AG04450 (cell line): Measurements from ENCODE around the gene LCN2. TPM values are rescaled to one million over a fixed set of nuclear protein-coding genes. Genes with fewer than 3 reads are reported as not detected.
"Not testable (repeated sequence)": the region's sequence is repeated elsewhere in the genome, so short reads cannot be mapped to it uniquely, and the experiment has no call there.

Experiments used
- CTCF ChIA-PET: fragments of 300-600, 350-600 bp; formaldehyde crosslinking; extraction: SDS; loops from one replicate; lab custom pipeline; 2022; ENCODE audit warnings: antibody characterized with exemption, inconsistent platforms; lab: Charles Lee
- POLR2A ChIA-PET: fragments of 350-600 bp; formaldehyde crosslinking; extraction: SDS; loops from one replicate; lab custom pipeline; 2021; ENCODE audit warnings: antibody characterized with exemption, inconsistent platforms; lab: Yijun Ruan, JAX
- DNase-seq: peaks from one replicate; pipeline ENCODE4 v3.0.0-alpha.2; 2011; ENCODE audit warnings: low read depth, low spot score
- H3K27ac ChIP-seq: one replicate; pipeline ENCODE4 v1.5.1; 2012; ENCODE audit warnings: low read depth, low read length, control low read depth
- H3K27me3 ChIP-seq: one replicate; pipeline ENCODE4 v1.6.0; 2012; ENCODE audit warnings: low read length; ENCODE audit not compliant: control insufficient read depth, insufficient read depth
- H3K4me3 ChIP-seq: 2 replicates; pipeline ENCODE4 v1.5.1; 2011; ENCODE audit warnings: mild to moderate bottlenecking, low read depth, low read length, control low read depth
- H3K9me3 ChIP-seq: 2 replicates; pipeline ENCODE4 v1.5.1; 2012; ENCODE audit warnings: low read length; ENCODE audit not compliant: control insufficient read depth, insufficient read depth
- polyA plus RNA-seq: library from polyadenylated mRNA; depleted of rRNA; stranded (reverse); fragments of >200 nt; gene quantifications from 2 replicates; pipeline ENCODE4 v1.2.3, GENCODE V29; 2011
- TF ChIP-seq, protein P1 (sequence below): IDR thresholded peaks from 2 replicates; pipeline ENCODE4 v1.5.1; 2011; ENCODE audit warnings: low read depth, low read length, control low read depth, inconsistent platforms

LCN2 gene
- polyA plus RNA-seq, 1 experiment: not detected

- TF ChIP-seq, protein P1, sequence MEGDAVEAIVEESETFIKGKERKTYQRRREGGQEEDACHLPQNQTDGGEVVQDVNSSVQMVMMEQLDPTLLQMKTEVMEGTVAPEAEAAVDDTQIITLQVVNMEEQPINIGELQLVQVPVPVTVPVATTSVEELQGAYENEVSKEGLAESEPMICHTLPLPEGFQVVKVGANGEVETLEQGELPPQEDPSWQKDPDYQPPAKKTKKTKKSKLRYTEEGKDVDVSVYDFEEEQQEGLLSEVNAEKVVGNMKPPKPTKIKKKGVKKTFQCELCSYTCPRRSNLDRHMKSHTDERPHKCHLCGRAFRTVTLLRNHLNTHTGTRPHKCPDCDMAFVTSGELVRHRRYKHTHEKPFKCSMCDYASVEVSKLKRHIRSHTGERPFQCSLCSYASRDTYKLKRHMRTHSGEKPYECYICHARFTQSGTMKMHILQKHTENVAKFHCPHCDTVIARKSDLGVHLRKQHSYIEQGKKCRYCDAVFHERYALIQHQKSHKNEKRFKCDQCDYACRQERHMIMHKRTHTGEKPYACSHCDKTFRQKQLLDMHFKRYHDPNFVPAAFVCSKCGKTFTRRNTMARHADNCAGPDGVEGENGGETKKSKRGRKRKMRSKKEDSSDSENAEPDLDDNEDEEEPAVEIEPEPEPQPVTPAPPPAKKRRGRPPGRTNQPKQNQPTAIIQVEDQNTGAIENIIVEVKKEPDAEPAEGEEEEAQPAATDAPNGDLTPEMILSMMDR: no peak
- no peak overlapping the region for H3K4me3 ChIP-seq
- POLR2A ChIA-PET: no interaction called here
- H3K27me3 ChIP-seq: no peaks in the 10 kb centered on the region
- CTCF ChIA-PET: interaction anchor here (0.7 to 11.1 kb wide), 3 partner anchors 9 to 166 kb away, joined by 3 to 102 read pairs (median 4); no protein-coding TSS in a partner anchor
- H3K9me3 ChIP-seq: peaks cover under 1% of the 10 kb centered on the region; the same call in 1 of the 2 replicates
- no peak for DNase-seq
- H3K27ac ChIP-seq: no peak overlapping the region
Measured at GRCh38 chr9:128108269-128109049, 40.8 kb upstream of the LCN2 start.

GRCh38 chr9:128109050-128109709 is 40.1 kb upstream of the LCN2 start:
- no peak overlapping the region for H3K27ac ChIP-seq
- no peak overlapping the region for H3K4me3 ChIP-seq
- H3K27me3 ChIP-seq: no peaks in the 10 kb centered on the region
- POLR2A ChIA-PET: no interaction called here
- no peak for DNase-seq
- H3K9me3 ChIP-seq: peaks cover 4% of the 10 kb centered on the region; the same call in 1 of the 2 replicates
- CTCF ChIA-PET: interaction anchor here (0.8 to 11.1 kb wide), 3 partner anchors 8 to 167 kb away, joined by 3 to 102 read pairs (median 3); no protein-coding TSS in a partner anchor
- TF ChIP-seq, protein P1: no peak

GRCh38 chr9:128111726-128112125 is 37.5 kb upstream of the LCN2 start:
- H3K9me3 ChIP-seq, DNase-seq, H3K27me3 ChIP-seq, H3K4me3 ChIP-seq, H3K27ac ChIP-seq, POLR2A ChIA-PET: not testable (repeated sequence)
- CTCF ChIA-PET: interaction anchor here (1.1 kb wide), 1 partner anchor 13 kb away, joined by 3 read pairs; no protein-coding TSS in a partner anchor

DNA sequence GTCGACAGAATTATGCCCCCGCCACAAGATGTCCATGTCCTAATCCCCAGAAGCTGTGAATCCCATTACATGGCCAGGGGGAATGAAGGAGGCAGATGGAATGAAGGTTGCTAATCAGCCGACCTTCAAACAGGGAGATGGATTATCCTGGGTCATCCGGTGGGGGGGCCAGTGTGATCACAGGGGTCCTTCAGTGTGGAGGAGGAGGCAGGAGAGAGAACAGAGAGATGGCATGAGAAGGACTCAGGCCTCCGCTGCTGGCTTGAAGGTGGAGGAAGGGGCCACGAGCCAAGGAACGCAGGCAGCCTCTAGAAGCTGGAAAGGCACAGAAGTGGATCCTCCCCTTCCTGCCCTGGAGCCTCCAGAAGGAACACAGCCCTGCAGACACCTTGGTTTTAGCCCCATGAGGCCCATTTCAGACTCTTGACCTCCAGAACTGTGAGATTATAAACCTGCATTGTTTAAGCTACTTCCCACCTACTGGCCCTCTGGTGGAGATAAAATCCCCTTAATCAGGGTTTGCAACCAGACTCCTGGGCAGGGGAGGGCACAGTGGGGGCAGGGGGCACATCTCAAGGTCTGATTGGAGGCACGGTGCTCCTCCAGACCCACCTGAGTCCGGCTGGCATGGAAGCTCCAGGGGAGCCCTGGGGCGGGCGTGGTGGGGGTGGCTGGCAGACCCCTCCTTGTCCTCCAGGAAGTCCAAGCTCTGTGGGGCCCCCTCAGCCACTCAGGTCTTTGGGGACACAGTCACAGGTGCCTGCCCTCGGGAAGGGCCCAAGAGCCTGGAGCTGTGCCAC is 35.5 kb upstream of the LCN2 start:
- POLR2A ChIA-PET: interaction anchor here (0.6 to 1.1 kb wide), 2 partner anchors 9 to 505 kb away, joined by 3 read pairs; no protein-coding TSS in a partner anchor

More for the DNA sequence above, 35.5 kb upstream of the LCN2 start:
- Histone ChIP-seq H3K27me3 (no peaks in the 10 kb centered on the region), H3K9me3 (peaks cover 4% of the 10 kb centered on the region; the same call in 1 of the 2 replicates), H3K4me3 (no peak overlapping the region), H3K27ac (no peak overlapping the region)
- TF ChIP-seq, protein P1: no peak
- DNase-seq: no peak
- CTCF ChIA-PET: interaction anchor here (1.0 kb wide), 1 partner anchor 170 kb away, joined by 4 read pairs; no protein-coding TSS in a partner anchor
